ENCODE results near the gene PRICKLE2.

PRICKLE2 gene

DNA sequence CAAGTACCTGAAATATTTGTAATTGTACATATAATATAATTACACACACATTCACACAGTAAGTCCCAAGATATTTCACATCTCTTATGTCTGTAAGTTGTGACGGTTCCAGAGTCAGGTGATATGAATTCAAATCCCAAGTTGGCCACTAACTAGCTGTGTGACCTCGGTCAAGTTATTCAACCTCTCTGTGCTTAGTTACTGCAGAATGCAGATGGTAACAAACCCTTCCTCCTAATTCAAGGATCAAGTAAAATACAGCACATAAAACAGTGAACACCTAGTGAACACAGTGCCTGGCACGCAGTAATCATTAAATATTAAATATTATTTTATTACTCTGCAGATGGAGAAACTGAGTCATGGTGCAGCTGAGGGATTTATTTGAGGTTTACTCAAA is 6.9 kb downstream of the PRICKLE2 start:
- no peak for DNase-seq

DNA sequence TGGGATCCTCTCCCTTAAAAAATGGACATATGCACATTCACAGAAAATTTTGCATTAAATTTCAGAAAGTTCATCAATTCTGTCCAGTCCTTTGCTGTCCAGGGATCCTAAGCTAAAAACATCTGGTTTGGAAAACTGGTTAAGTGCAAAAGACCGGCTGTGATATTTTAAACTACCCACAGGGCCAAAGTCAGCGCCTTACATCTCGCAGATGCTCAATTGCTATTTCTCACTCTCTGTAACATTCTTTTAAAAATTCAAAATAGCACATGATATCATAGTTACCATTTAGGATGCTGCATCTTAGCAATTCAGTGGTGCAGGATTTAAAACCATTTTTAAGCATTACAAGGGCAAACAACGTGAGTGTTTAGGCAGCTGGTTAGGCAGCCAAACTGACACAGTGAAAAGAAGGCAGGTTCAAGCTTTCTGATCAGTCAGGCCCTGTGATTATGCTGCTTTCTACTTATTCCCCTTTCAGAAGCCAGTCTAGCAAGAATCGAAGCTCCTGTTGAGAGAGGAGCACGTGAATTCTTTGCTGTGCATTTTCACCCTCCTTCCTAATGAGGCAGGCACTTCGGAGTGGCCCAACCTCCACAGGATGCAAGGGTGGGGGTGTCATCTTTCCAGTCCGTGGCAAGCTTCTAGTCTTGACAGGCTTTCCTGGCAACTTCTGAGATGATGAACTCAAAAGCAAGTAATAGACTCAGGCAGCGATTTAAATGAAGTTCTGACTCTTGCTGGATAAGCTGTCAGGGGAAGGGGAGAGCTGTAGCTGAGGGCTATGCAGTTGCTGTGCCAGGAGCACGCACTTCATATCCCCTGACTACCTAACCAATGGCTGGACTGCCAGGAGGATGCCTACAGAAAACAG is 8.8 kb downstream of the PRICKLE2 start:
- DNase-seq, result no peak

DNA sequence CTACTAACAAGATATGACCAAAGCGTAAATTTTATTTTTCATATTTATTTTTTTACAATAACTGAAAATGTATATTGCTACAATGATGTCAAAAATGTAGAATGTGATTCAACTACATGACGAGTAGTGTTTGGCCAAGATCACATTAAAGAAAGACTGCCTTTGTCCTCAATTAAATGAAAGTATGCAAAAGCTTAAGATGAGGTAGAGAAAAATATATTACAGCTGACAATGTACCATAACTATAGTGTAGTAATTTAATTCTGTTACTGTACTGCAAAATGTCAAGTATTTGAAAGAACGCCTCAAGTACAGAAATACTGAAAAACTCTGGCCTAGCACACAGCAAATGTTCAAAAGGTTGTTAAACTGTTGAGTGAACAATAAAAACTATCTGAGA is 9.7 kb downstream of the PRICKLE2 start:
- no peak for DNase-seq

DNA sequence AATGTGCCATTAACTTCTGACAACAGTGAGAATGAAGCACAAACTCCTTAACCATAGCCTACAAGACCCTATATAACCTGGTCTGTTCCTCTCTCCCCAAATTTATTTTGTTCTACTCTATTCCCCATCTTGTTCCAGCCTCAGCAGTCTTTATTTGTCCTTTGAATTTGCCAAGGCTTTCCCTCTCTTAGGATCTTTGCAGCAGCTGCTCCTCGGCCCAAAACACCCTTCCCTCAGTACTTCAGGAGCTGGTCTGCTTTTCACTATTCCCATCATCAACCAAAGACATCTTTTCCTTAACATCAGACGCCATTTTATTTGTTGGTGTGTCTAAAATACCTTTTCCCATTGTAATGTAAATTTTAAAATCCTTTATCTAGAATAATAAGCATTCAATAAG is 10.2 kb downstream of the PRICKLE2 start:
- no peak for DNase-seq

DNA sequence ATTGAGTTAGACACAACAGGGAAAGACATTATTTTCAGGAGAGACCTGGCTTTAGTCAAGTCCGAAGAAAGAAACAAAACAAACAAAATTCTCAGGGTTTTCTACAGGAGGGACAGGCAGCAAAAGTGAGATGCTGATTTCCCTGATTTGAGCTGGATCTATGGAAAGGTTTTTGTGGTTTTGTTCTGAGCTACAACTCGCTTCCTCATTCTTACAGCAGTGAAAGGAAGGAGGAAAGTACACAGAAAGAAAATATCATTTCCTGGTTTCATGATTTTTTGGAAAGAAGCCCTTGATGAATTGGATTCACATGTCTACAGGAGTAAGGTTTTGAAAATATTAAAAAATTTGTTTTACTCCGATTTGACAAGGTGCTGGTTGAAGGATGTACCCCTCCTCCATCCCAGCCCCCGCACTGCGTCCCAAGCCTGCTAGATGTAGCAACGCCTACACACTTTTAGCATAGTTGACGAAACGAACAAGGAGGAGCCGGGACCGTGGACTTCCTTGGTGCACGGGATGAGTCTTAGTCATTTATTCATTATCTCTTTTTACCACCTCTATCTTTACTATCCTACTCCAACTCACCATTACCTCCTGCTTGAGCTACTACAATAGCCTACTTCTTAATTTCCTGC is 10.8 kb downstream of the PRICKLE2 start:
- no peak for DNase-seq

DNA sequence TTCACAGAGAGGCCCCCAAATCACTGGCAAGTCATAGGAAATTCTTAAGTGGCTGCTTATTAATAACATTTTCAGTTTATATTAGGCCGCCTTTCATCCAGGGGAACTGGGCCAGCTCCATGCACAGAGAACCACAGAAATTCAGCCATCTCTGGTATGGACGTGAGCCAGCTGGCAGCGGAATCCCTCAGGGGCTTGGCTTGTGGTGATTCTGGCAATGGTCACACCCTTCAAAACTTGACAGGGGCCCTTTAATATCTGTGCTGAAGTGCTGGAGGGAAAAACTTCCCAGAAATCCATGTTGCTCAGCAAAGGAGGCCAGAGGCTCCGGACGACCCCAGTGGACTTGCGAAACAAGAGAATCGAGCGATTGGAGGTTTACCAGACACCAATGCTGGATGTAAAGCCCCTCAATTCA is 11.3 kb downstream of the PRICKLE2 start:
- DNase-seq, result no peak

DNA sequence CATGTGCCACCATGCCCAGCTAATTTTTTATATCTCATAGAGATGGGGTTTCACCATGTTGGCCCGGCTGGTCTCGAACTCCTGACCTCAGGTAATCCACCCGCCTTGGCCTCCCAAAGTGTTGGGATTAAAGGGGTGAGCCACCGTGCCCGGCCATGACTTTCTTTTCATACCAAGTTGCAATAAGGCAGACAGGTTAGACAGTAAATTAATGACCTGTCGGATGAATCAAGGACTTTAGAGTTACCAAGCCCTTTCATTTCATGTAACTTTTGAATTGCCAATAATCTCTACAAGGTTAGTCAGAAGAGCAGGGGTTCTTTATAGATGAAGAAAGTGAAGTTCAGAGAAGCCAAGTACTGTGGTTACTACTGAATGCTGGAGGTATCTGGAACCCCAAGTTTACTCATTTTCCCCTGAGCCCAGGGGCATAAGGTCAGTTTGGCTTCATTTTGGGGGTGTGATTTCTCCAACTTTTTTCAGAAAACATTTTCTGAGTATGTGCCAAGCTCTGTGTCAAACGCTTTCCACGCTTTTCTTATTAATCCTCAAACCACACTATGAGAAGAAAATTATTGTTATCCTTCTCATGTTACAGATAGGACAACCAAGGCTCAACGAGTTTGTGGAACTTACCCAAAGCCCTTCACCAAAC is 11.9 kb downstream of the PRICKLE2 start:
- no peak for DNase-seq

DNA sequence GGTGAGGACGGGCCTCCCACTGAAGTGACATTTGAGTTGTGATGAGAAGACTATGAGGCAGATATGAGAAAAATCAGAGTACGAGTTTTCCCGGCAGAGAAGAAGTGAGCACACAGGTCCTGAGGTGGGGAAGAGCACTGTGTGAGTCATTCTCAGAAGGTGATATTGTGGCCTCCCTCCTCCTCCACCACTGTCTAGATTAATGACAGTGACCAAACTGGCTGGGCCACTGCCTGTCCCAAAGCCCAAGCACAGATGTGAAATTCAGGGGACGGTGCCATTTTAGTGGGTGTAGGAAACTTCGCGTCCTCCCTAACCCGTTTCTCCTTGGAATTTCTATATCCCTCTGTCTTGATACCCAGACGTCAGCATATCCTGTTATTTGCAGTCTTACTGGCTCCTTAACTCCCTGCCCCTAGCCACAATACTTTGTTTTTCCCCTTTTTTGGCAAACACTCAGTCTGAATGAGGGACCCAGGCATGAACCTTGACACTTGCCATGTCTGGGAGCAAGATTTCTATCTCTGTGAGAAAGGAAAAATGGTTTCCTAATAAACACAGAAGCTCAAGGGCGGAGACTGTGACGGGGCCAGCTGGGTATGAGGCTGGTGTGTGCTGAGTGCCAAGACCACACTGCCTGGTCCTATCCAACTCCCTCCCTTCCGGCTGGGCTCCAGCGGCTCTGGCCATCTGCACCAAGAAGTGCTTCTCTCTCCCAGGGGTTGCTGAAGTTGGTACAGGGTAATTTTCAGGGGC is 15.2 kb downstream of the PRICKLE2 start:
- DNase-seq, result no peak

DNA sequence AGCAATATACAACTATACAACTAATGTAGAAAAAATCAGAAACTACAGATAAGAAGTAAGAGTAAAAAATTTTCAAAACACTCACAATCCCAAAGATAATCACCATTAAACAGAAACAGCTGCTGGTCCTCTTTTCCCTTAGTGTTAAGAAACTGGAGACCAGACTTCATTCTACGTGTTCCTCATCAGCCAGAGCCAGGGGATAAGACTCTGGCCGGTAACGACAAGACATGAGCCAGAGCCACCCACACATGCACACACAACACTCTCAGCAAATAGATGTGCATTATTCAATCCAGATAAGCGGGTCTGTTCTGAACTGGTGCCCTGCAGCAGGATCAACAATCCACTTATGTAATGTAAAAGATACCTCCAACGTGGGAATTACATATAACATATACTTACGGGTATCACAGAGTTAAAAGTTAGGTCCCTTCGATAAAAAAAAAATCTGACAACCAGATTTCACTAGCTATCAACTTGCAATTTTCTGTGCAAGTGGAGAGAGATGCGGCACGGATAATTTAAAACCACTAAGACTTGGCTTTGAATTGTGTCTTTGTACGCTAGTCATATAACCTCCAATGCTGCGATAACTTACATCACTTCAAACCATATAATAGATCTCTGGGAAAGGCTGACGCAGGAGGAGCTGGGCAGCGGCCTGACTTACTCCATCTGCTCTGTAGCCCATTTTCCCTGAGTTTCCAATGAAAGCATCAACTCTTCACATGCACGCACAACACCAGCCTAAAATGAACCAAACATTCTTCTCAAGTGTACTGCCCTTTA is 17.8 kb downstream of the PRICKLE2 start:
- DNase-seq, result no peak

DNA sequence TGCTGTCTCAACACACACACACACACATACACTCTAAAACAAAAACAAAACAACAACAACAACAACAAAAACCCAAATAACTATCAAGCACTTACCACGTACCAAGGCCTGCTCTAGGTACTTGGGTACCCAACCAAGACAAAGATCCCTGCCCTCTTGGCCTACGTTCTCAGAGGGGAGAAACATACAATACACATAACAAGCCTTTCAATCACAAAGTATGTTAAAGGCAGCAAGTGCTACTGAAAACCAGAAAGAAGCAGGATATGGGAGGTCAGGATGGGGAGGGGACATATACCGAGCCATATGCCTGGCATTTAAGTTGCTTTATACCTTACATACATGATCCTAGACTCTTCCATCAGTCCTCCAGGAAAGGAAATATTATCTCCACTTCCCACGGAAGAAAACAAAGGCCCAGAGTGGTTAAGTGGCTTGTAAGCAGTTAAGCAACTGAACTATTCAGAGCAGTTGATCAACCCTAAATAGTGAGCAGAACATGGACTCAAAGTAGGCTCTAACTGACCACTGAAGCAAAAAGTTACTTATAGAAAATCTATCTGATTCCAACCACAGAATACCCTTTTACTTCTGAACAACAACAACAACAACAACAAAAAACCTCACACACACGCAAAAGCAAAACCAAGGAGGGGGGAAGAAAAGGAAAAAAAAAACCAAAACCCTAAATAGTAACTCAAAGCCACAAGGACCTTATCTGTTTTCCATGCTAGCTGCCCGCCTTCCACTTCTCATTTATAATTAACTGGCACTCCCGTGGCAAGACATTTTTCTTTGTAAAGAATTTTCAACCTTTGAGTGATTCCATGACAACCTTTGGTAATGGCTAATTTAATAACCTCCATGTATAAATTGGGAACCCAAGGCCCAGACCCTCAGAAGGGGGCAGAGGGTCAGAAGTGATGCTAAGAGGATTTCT is 21.0 kb downstream of the PRICKLE2 start:
- no peak for DNase-seq

DNA sequence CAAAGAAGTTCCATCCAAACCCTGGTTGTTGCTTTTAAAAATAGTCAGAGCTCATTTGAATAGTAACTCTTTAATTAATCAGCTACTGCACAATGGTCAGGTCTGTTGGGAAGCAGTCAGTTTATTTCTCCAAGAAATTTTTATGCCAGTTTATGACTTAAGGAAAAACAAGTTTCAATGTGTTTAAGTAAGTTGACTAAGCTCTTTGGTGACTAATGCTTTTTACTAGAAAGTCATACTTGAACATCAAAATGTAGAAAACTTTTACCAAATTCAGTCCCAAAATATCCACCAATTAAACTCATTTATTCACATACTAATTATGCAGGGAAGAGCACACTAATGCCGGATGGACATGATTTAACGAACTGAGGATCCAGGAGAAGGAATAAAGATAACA is 22.1 kb downstream of the PRICKLE2 start:
- DNase-seq, result no peak

DNA sequence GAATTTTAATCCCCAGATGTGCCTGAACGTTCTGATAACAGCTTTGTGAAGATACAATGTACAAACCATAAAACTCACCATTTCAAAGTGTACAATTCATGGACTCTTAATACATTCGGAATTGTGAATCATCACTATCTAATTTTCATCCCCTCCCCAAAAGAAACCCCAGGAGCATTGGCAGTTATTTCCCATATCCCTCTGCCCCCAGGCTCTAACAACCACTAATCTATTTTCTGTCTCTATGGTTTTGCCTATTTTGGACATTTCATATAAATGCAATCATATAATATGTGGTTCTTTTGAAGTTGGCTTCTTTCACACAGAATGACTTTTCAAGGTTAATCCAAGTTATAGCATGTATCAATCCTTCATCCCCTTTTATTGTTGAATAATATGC is 25.3 kb downstream of the PRICKLE2 start:
- no peak for DNase-seq

DNA sequence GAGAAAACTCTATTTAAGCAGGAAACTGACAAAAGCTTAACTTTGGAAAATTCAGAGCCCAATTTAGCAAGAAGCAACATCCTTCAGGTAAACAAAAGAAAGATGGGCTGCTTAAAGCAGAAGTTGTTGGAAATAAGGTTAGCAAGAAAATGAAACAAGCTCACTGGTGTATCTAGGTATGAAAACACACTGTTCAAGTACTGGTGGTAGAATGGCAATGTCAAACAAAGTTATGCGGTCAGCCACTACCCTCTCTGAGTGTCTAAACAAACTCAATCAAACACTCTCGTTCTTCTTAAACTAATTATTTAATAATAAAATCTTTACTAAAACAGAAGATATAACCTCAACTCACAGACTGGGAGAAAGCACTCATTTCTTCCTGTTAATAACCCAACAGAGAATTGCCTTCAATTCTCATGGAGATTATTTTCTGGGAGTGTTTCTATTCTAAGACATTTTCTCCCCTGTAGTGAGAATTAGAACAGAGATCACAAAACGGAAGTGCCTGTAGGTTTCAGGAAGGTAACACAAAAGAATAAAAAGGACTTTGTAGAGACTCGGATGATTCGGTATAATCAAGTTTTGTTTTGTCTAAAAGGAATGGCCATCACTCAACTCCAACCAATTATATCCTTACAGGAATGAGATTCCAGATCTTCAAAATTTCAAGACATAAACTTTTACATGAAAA is 28.9 kb downstream of the PRICKLE2 start:
- no peak for DNase-seq

DNA sequence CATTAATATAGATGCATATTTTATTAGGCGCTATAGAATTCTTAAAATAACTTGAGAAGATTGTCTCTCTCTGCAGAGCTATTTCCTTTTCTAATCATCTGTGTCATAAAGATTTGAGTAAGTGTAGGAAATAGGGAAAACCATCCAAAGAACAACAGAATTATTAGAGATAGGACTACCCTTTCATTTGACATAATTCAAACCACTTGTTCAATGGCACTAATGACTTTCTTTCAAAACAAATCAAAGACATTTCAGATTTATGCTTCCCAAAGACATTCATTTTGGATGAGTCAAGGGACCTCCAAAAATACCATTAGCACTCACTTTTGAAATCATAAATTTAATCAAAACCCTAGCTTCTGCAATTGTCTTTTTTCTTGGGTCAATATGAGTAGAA is 29.5 kb downstream of the PRICKLE2 start:
- DNase-seq, result no peak

DNA sequence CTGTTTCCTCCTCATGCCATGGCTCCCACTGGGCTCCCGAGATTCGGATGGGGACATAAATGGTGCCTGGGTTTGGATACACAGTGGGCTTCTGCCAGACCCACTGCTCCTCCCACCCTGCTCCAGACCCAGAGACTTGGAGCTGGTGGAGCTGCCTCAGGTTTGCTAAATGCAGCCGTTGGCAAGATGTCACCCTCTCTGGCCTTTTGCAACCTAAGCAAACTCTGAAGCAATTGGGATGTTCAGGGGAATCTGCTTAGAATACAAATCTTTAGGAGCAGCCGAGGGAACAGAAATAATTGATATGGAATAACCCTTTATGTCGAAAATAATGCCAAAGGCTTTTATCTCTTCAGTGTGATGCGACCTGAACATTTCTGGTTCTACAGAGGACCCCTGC is 33.4 kb downstream of the PRICKLE2 start:
- DNase-seq, result no peak

DNA sequence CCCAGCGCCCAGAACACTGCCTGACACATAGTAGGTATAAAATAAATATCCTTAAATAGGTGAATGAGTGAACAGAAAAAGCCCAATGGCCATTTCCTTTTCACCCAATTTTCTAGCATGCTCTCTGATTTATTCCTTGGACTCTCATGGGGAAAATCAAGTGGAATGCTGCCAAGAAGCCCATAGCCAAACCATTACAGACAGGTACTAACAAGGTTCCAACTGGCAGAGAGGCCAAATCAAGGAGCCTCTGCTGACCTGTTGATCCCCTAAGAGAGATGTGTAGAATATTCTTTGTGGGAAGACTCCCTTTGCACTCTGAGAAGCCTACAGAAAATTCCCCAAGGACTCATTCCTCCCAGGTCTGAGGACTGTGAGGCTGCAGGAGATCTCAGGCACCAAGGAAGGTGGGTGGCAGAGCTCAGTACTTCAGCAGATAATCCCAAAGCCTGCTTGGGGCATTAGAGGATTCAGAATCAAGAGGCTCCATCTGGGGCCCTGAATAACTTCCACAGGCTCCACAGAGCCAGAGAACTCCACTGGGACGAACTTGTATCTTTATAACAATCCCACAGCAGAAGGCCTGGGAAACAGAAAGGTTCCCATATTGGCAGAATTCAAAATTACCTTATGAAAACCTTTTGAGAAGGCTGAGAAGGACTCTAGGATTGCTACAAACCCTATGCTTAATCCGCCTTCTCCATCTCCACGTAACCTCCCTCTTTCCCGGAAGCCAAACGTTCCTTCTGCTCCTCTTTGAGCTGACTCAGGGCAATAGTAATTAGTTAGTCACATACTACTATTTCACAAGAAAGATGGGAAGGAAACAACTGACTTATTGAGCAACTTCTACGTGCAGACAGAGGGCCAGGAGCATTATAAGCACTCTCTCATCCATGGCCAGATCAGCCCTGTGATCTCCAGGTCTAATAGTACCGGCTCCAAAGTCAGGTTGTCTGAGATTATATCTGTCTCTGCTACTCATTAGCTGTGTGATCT is 34.5 kb downstream of the PRICKLE2 start:
- no peak for DNase-seq

DNA sequence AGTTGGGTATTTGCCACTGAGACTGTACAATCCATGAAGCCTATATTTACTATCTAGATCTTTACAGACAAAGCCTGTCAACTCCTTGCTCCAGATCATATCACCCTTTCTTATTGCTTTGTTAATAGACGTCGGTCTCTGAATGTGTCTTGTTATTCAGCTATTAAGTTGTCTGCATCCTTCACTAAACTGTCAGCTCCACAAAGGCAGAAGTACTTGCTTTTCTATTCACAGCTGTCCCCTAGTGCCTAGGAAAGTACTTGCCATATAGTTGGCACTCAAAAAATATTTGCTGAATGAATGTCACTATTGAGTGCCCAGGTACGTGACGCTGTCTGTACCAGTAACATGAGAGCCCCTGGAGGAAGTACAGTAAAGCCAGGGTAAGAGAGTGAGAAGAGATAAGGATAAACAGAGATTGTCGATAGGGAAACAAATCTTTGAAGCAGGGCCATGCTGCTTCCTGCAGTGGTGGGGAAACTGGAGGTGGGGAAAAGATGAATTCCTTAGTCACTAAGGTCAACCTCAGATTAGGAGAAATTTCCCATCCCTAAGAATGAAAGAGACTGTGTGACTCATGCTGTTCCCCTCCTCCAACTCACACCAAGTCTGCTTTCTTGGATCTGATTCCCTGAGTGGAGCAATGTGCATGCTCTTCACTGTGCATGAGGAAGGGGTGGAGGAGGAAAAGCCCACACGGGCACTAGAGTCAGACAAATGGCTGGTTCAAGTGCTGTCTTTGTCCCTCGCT is 36.3 kb downstream of the PRICKLE2 start:
- DNase-seq, result no peak

Data from CD4-positive, alpha-beta T cell treated with Interferon alpha-2 for 1 hour (primary cell).